ENCODE results near the gene AGO4.

The AGO4 gene

GRCh38 chr1:35899941-35900340 is 92.1 kb downstream of the AGO4 start:
- no peaks in the 10 kb centered on the region for H3K79me2 ChIP-seq (ENCODE audit: control insufficient read depth, insufficient read depth, low read length, unreplicated experiment)
- H3K36me3 ChIP-seq (ENCODE audit: insufficient read depth, low read length), result 0 out of 2 replicates have a peak, but pooled peaks cover 12% of the 10 kb centered on the region
- no peak overlapping the region for H3K4me3 ChIP-seq (ENCODE audit: low read depth, low read length)
- no peak overlapping the region for H3K27ac ChIP-seq (ENCODE audit: low read depth, low read length)
- H3K4me1 ChIP-seq (ENCODE audit: control insufficient read depth, insufficient read depth, low read length, unreplicated experiment), result no peaks in the 10 kb centered on the region
- no peaks in the 10 kb centered on the region for H3K27me3 ChIP-seq (ENCODE audit: insufficient read depth, low read length)
- H2AFZ ChIP-seq (ENCODE audit: low read length, unreplicated experiment), result no peak overlapping the region

- Histone ChIP-seq H3K27ac (ENCODE audit: low read depth, low read length) (no peak overlapping the region), H3K27me3 (ENCODE audit: insufficient read depth, low read length) (no peaks in the 10 kb centered on the region), H3K4me3 (ENCODE audit: low read depth, low read length) (no peak overlapping the region), H3K4me1 (ENCODE audit: control insufficient read depth, insufficient read depth, low read length, unreplicated experiment) (no peaks in the 10 kb centered on the region), H3K36me3 (ENCODE audit: insufficient read depth, low read length) (0 out of 2 replicates have a peak, but pooled peaks cover 12% of the 10 kb centered on the region), H3K79me2 (ENCODE audit: control insufficient read depth, insufficient read depth, low read length, unreplicated experiment) (no peaks in the 10 kb centered on the region), H2AFZ (ENCODE audit: low read length, unreplicated experiment) (no peak overlapping the region)
Observed at GRCh38 chr1:35901235-35901634, 93.4 kb downstream of the AGO4 start.

GRCh38 chr1:35902671-35903070 is 94.9 kb downstream of the AGO4 start:
- H3K27ac ChIP-seq (ENCODE audit: low read depth, low read length), result no peak overlapping the region
- no peak overlapping the region for H3K4me3 ChIP-seq (ENCODE audit: low read depth, low read length)
- peaks cover 12% of the 10 kb centered on the region; the same call in 1 of the 2 replicates for H3K36me3 ChIP-seq (ENCODE audit: insufficient read depth, low read length)
- H3K4me1 ChIP-seq (ENCODE audit: control insufficient read depth, insufficient read depth, low read length, unreplicated experiment), result no peaks in the 10 kb centered on the region
- H2AFZ ChIP-seq (ENCODE audit: low read length, unreplicated experiment), result no peak overlapping the region
- no peaks in the 10 kb centered on the region for H3K27me3 ChIP-seq (ENCODE audit: insufficient read depth, low read length)
- no peaks in the 10 kb centered on the region for H3K79me2 ChIP-seq (ENCODE audit: control insufficient read depth, insufficient read depth, low read length, unreplicated experiment)
